Neuronal stem cell (in vitro differentiated cells): ENCODE results near the gene KLHL25.

Experiments used
- DNase-seq: peaks from one replicate; pipeline ENCODE4 v3.0.0-alpha.2; 2013; ENCODE audit warnings: low spot score
- H2AFZ ChIP-seq: one replicate; pipeline ENCODE4 v1.6.1; 2013; ENCODE audit warnings: mild to moderate bottlenecking, low read length, inconsistent platforms
- H2AK5ac ChIP-seq: 2 replicates; pipeline ENCODE4 v1.6.1; 2013; ENCODE audit warnings: low read depth, mild to moderate bottlenecking, inconsistent platforms, low read length, moderate library complexity, mixed read lengths
- H2BK120ac ChIP-seq: 2 replicates; pipeline ENCODE4 v1.6.1; 2013; ENCODE audit warnings: low read depth, mild to moderate bottlenecking, inconsistent platforms, low read length, moderate library complexity, mixed read lengths
- H2BK12ac ChIP-seq: one replicate; pipeline ENCODE4 v1.6.1; 2013; ENCODE audit warnings: low read length, inconsistent platforms
- H2BK15ac ChIP-seq: 2 replicates; pipeline ENCODE4 v1.6.1; 2013; ENCODE audit warnings: mild to moderate bottlenecking, low read length, inconsistent platforms, mixed read lengths
- H2BK5ac ChIP-seq: one replicate; pipeline ENCODE4 v1.6.1; 2013; ENCODE audit warnings: inconsistent platforms, mild to moderate bottlenecking, low read length, moderate library complexity
- H3K14ac ChIP-seq: one replicate; pipeline ENCODE4 v1.6.1; 2013; ENCODE audit warnings: low read length, inconsistent platforms
- H3K18ac ChIP-seq: 2 replicates; pipeline ENCODE4 v1.6.1; 2013; ENCODE audit warnings: low read length, inconsistent platforms
- H3K23ac ChIP-seq: 2 replicates; pipeline ENCODE4 v1.6.1; 2013; ENCODE audit warnings: low read depth, mild to moderate bottlenecking, mixed read lengths, low read length, inconsistent platforms; ENCODE audit not compliant: poor library complexity
- H3K27ac ChIP-seq: replicated peaks from 3 replicates; pipeline ENCODE4 v1.5.1; 2013; ENCODE audit warnings: low read length, inconsistent platforms
- H3K27me3 ChIP-seq, 3 experiments: 2 replicates each; pipeline ENCODE4 v1.6.1; 2013; ENCODE audit warnings: low read length in 3 of 3, mild to moderate bottlenecking in 2 of 3, inconsistent platforms in 1 of 3, low read depth in 1 of 3, mixed read lengths in 1 of 3, moderate library complexity in 1 of 3; ENCODE audit not compliant: control insufficient read depth in 3 of 3, insufficient read depth in 3 of 3
- H3K36me3 ChIP-seq, 2 donors: replicated peaks in 1 of 2; 2 replicates each; pipeline ENCODE4 v1.6.1; 2013; ENCODE audit warnings: low read length in 2 of 2; ENCODE audit not compliant: control insufficient read depth in 2 of 2, insufficient read depth in 2 of 2
- H3K4ac ChIP-seq: 2 replicates; pipeline ENCODE4 v1.6.1; 2013; ENCODE audit warnings: inconsistent platforms, mild to moderate bottlenecking, low read length, moderate library complexity
- H3K4me1 ChIP-seq, 2 donors: 1 replicate in 1 of 2; 2 replicates in 1 of 2; pipeline ENCODE4 v1.6.1; 2013; ENCODE audit warnings: low read length in 2 of 2, low read depth in 1 of 2; ENCODE audit not compliant: control insufficient read depth in 2 of 2, insufficient read depth in 1 of 2
- H3K4me2 ChIP-seq: one replicate; pipeline ENCODE4 v1.6.1; 2013; ENCODE audit warnings: mild to moderate bottlenecking, low read length, inconsistent platforms; ENCODE audit not compliant: insufficient read depth, poor library complexity, severe bottlenecking
- H3K4me3 ChIP-seq, 2 donors: 2 replicates each; pipeline ENCODE4 v1.5.1; 2013; ENCODE audit warnings: low read length in 2 of 2, mild to moderate bottlenecking in 2 of 2, inconsistent platforms in 1 of 2, moderate library complexity in 1 of 2
- H3K79me1 ChIP-seq: one replicate; pipeline ENCODE4 v1.6.1; 2013; ENCODE audit warnings: low read depth, mild to moderate bottlenecking, inconsistent platforms, low read length, moderate library complexity
- H3K9ac ChIP-seq: one replicate; pipeline ENCODE4 v1.6.1; 2013; ENCODE audit warnings: mild to moderate bottlenecking, low read depth, low read length, inconsistent platforms; ENCODE audit not compliant: poor library complexity
- H3K9me3 ChIP-seq, 2 donors: replicated peaks in 1 of 2; 2 replicates each; pipeline versions ENCODE3 to v1.6.1; 2013; ENCODE audit warnings: low read length in 2 of 2, mild to moderate bottlenecking in 2 of 2, inconsistent platforms in 1 of 2, low read depth in 1 of 2, mixed read lengths in 1 of 2, moderate library complexity in 1 of 2; ENCODE audit not compliant: control insufficient read depth in 2 of 2, insufficient read depth in 1 of 2
- H4K8ac ChIP-seq: one replicate; pipeline ENCODE4 v1.6.1; 2013; ENCODE audit warnings: low read depth, mild to moderate bottlenecking, inconsistent platforms, low read length, moderate library complexity
- H4K91ac ChIP-seq: one replicate; pipeline ENCODE4 v1.6.1; 2013; ENCODE audit warnings: low read length, low read depth, mild to moderate bottlenecking, inconsistent platforms; ENCODE audit not compliant: poor library complexity
- WGBS, 2 donors: extraction: QIAGEN DNeasy Blood & Tissue Kit; methylation state at CpG; one replicate each; pipeline ENCODE4 v1.1.7; 2013; ENCODE audit warnings: missing lambda C conversion rate in 2 of 2, mixed read lengths in 1 of 2; ENCODE audit not compliant: insufficient read length in 2 of 2, insufficient replicate concordance in 1 of 2; ENCODE audit errors: extremely low coverage in 2 of 2; 5-methylcytosine and 5-hydroxymethylcytosine counted together

Gene KLHL25

GRCh38 chr15:85766001-85766831 is 28.5 kb downstream of the KLHL25 start:
- H2AFZ ChIP-seq: no peak overlapping the region
- H3K18ac ChIP-seq: peak overlapping the region; percentile 92
- H3K4me1 ChIP-seq: peaks cover 0 to 14% of the 10 kb centered on the region in 2 donors
- no peak overlapping the region for H2BK120ac ChIP-seq
- no peaks in the 10 kb centered on the region for H3K27me3 ChIP-seq
- no peak overlapping the region for H4K91ac ChIP-seq
- H3K9me3 ChIP-seq: peaks cover 6 to 21% of the 10 kb centered on the region in 2 donors
- peak overlapping the region; percentile 17 for H3K14ac ChIP-seq
- H3K79me1 ChIP-seq: peaks cover 21% of the 10 kb centered on the region
- H4K8ac ChIP-seq: no peak overlapping the region
- peak overlapping the region; percentile 60 for H2BK5ac ChIP-seq
- H3K4me2 ChIP-seq: no peak overlapping the region
- H2BK12ac ChIP-seq: peak overlapping the region; percentile 81
- no peak overlapping the region for H3K4ac ChIP-seq
- no peak for DNase-seq
- no CpG with 5 or more reads among the region's 24 CpGs for WGBS, 2 donors
- peak overlapping the region; percentile 12 for H3K9ac ChIP-seq
- peaks cover 20 to 83% of the 10 kb centered on the region in 2 donors for H3K36me3 ChIP-seq
- H2BK15ac ChIP-seq: no peak overlapping the region
- peak overlapping the region; percentile 3 for H3K27ac ChIP-seq
- no peak overlapping the region for H3K4me3 ChIP-seq
- no peak overlapping the region for H3K23ac ChIP-seq
- H2AK5ac ChIP-seq: peak overlapping the region; percentile 96

DNA sequence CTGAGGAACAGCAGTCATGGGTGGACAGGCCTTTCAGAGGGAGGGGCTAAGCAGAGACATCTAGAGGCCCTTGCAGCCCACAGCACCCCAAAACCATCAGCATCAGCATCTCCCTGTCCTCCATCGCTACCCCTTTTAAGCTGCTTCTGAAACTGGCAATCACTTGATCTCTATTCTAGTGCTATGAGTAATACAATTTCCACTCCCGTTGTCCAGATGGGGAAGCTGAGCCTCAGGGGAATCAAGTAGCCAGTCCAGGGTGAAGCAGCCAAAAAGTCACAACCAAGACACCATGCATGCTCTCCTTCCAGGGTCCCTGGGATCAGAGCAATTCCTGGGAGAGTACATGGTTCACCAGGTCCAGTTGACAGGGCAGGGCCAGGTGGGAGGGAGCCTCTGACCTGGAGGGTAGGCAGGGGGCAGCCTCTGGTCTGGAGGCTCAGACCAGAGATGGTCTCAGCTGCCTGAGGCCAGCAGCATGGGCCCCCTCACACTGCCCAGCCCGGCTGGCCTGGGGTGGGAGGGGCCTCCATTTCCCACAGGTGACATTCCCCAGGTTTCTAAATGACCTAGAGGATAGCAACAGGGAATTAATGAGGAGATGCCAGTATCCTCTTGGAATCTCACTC is 30.0 kb downstream of the KLHL25 start:
- no CpG with 5 or more reads among the region's 3 CpGs for WGBS, 2 donors
- no peak overlapping the region for H3K27ac ChIP-seq

GRCh38 chr15:85763673-85764633 is 30.8 kb downstream of the KLHL25 start:
- Histone ChIP-seq H4K91ac (no peak overlapping the region), H2AFZ (no peak overlapping the region), H3K36me3 (peaks cover 21 to 86% of the 10 kb centered on the region in 2 donors), H3K4ac (no peak overlapping the region), H3K27me3 (no peaks in the 10 kb centered on the region), H3K27ac (no peak overlapping the region), H3K4me1 (peaks cover 0 to 14% of the 10 kb centered on the region in 2 donors), H3K9ac (peak overlapping the region; percentile 34), H3K14ac (peak overlapping the region; percentile 94), H3K18ac (peak overlapping the region; percentile 61), H3K79me1 (peaks cover 23% of the 10 kb centered on the region), H2BK12ac (no peak overlapping the region), H2BK5ac (peak overlapping the region; percentile 97), H2AK5ac (peak overlapping the region; percentile 90), H2BK120ac (peak overlapping the region; percentile 39), H3K4me3 (no peak overlapping the region), H3K9me3 (peaks cover 1 to 14% of the 10 kb centered on the region in 2 donors), H3K23ac (peak overlapping the region; percentile 35), H2BK15ac (peak overlapping the region; percentile 75), H3K4me2 (no peak overlapping the region), H4K8ac (no peak overlapping the region)
- no peak for DNase-seq
- WGBS, 2 donors: no CpG with 5 or more reads among the region's 28 CpGs

More for the DNA sequence above, 30.0 kb downstream of the KLHL25 start:
- Histone ChIP-seq H2AFZ (no peak overlapping the region), H3K4me2 (no peak overlapping the region), H3K4ac (no peak overlapping the region), H3K79me1 (peaks cover 27% of the 10 kb centered on the region), H2BK15ac (no peak overlapping the region), H3K4me3 (no peak overlapping the region), H3K9me3 (peaks cover 6 to 21% of the 10 kb centered on the region in 2 donors), H3K9ac (peak overlapping the region; percentile 13), H4K8ac (no peak overlapping the region), H3K14ac (peak overlapping the region; percentile 71), H2BK5ac (peak overlapping the region; percentile 97), H3K4me1 (peaks cover 0 to 14% of the 10 kb centered on the region in 2 donors), H3K23ac (peak overlapping the region; percentile 16), H3K18ac (peak overlapping the region; percentile 83), H2BK120ac (no peak overlapping the region), H3K27me3 (no peaks in the 10 kb centered on the region), H2BK12ac (no peak overlapping the region), H3K36me3 (peaks cover 24 to 86% of the 10 kb centered on the region in 2 donors), H2AK5ac (no peak overlapping the region), H4K91ac (no peak overlapping the region)
- DNase-seq: no peak
